GM12878 (cell line): Measurements from ENCODE around the gene IL10. TPM values are rescaled to one million over a fixed set of nuclear protein-coding genes. Genes with fewer than 3 reads are reported as not detected.

Experiments
- ATAC-seq: fragments of 200-7000 bp; cut with Tn5 transposase; 3 replicates; pipeline ENCODE4 v1.9.1; 2020; ENCODE audit warnings: mild to moderate bottlenecking, moderate library complexity
- BruUV-seq: library from RNA; stranded (reverse); fragments of 400-500 nt; replicated peaks from 2 replicates; lab custom pipeline; 2021; lab: Mats Ljungman, UMichigan
- CTCF ChIA-PET: fragments of 300-600 bp; sonication (Branson Sonifier 250); formaldehyde crosslinking; extraction: SDS; loops from one replicate; lab custom pipeline; 2021; ENCODE audit warnings: inconsistent platforms; lab: Yijun Ruan, JAX
- POLR2A ChIA-PET: fragments of 350-600 bp; formaldehyde crosslinking; extraction: SDS; loops from one replicate; lab custom pipeline; 2021; ENCODE audit warnings: inconsistent platforms; lab: Charles Lee
- RAD21 ChIA-PET: fragments of 300-600 bp; sonication (Branson Sonifier 250); formaldehyde crosslinking; loops from one replicate; lab custom pipeline; 2023; ENCODE audit warnings: antibody characterized with exemption; ENCODE audit not compliant: unreplicated experiment; lab: Charles Lee
- SMC1A ChIA-PET: fragments of 300-600 bp; sonication (Branson Sonifier 250); formaldehyde crosslinking; loops from one replicate; lab custom pipeline; 2023; ENCODE audit not compliant: unreplicated experiment, uncharacterized antibody; lab: Charles Lee
- DNase-seq: peaks from one replicate; pipeline ENCODE4 v3.0.0-alpha.2; 2011; ENCODE audit warnings: low read depth, low spot score
- FAIRE-seq: peaks from 3 replicates; lab custom pipeline; 2011; peaks lifted over from hg19 to GRCh38; lab: Jason Lieb, UNC
- H2AFZ ChIP-seq: 2 replicates; pipeline ENCODE4 v1.6.0; 2011; ENCODE audit warnings: low read depth, low read length, control low read depth; ENCODE audit not compliant: control insufficient read depth
- H3K27ac ChIP-seq: 2 replicates; pipeline ENCODE4 v1.5.1; 2011; ENCODE audit warnings: control low read depth; ENCODE audit not compliant: control insufficient read depth, insufficient read depth
- H3K27me3 ChIP-seq, 2 experiments: replicated peaks in 1 of 2; 2 replicates each; pipeline versions ENCODE4 v1.6.0 to v1.6.1; 2011; ENCODE audit warnings: low read length in 1 of 2; ENCODE audit not compliant: control insufficient read depth in 2 of 2, insufficient read depth in 2 of 2
- H3K36me3 ChIP-seq, 2 experiments: 2 replicates each; pipeline ENCODE4 v1.5.1; 2011; ENCODE audit warnings: low read length in 1 of 2; ENCODE audit not compliant: control insufficient read depth in 2 of 2, insufficient read depth in 2 of 2
- H3K4me1 ChIP-seq: 2 replicates; pipeline ENCODE4 v1.6.1; 2011; ENCODE audit warnings: mild to moderate bottlenecking, low read length, moderate library complexity, mixed read lengths; ENCODE audit not compliant: control insufficient read depth, insufficient read depth
- H3K4me2 ChIP-seq: 2 replicates; pipeline ENCODE4 v1.6.0; 2011; ENCODE audit warnings: control low read depth; ENCODE audit not compliant: control insufficient read depth, insufficient read depth
- H3K4me3 ChIP-seq: fragments of 200-600 bp; sonication (generic); 2 replicates; pipeline ENCODE4 v1.5.1; 2016
- H3K79me2 ChIP-seq: 2 replicates; pipeline ENCODE4 v1.6.0; 2011; ENCODE audit warnings: low read length; ENCODE audit not compliant: control insufficient read depth, insufficient read depth
- H3K9ac ChIP-seq: 2 replicates; pipeline ENCODE4 v1.8.0; 2011; ENCODE audit warnings: low read length, control low read depth, mixed read lengths; ENCODE audit not compliant: control insufficient read depth, insufficient read depth
- H3K9me3 ChIP-seq: replicated peaks from 3 replicates; pipeline ENCODE4 v1.5.1; 2011; ENCODE audit warnings: mild to moderate bottlenecking, low read length; ENCODE audit not compliant: control insufficient read depth, insufficient read depth
- H4K20me1 ChIP-seq: 2 replicates; pipeline ENCODE4 v1.6.0; 2011; ENCODE audit not compliant: control insufficient read depth, insufficient read depth
- HCFC1 ChIP-seq: fragments of 150-350 bp; IDR thresholded peaks from 2 replicates; pipeline ENCODE4 v1.6.1; 2014; ENCODE audit warnings: low read length
- NRF1 ChIP-seq: conservative IDR thresholded peaks from 2 replicates; pipeline ENCODE4 v1.6.1; 2011; ENCODE audit warnings: mild to moderate bottlenecking, low read depth, low read length, improper control_type of control experiment
- RAD21 ChIP-seq: IDR thresholded peaks from 2 replicates; pipeline ENCODE4 v1.6.1; 2011; ENCODE audit warnings: mild to moderate bottlenecking, low read depth, low read length, moderate library complexity; ENCODE audit not compliant: insufficient read depth
- RUNX3 ChIP-seq: IDR thresholded peaks from 2 replicates; pipeline ENCODE4 v1.6.1; 2012; ENCODE audit warnings: low read length, inconsistent platforms
- SIX5 ChIP-seq: IDR thresholded peaks from 2 replicates; pipeline ENCODE4 v1.6.1; 2011; ENCODE audit warnings: mild to moderate bottlenecking, low read depth, low read length, moderate library complexity; ENCODE audit not compliant: severe bottlenecking
- WGBS: methylation state at CpG from one replicate; pipeline ENCODE4 v1.1.6; 2016; ENCODE audit warnings: low lambda C conversion rate; ENCODE audit not compliant: insufficient replicate concordance, insufficient coverage; ENCODE audit errors: missing lambda C conversion rate; 5-methylcytosine and 5-hydroxymethylcytosine counted together
- in situ Hi-C: fragments of 300-500 bp; cut with MboI; formaldehyde crosslinking; loops from 9 replicates; pipeline ENCODE4 v1.14.3; 2018; ENCODE audit warnings: mixed read lengths
- intact Hi-C: fragments of 100-400 bp; cut with micrococcal nuclease; formaldehyde crosslinking; loops from one replicate; pipeline ENCODE4 v1.14.2; 2022; ENCODE audit not compliant: unreplicated experiment
- polyA plus RNA-seq, 11 experiments: library from polyadenylated mRNA; depleted of rRNA in 4 of 11; unstranded in 6 of 11; stranded (reverse) in 5 of 11; fragments of >200 nt; fragmentation: Nextera tagmentation in 4 of 11; fragmentation: Illumina TruSeq in 1 of 11; extraction: Ambion mirVana in 4 of 11; extraction: Trizol in 1 of 11; gene quantifications; 1 replicate in 1 of 11; 2 replicates in 10 of 11; pipeline versions ENCODE4 v1.2.1 to v1.2.3, GENCODE V29; 2011 to 2016; ENCODE audit warnings: inconsistent platforms in 2 of 11, missing spikeins in 2 of 11, low read depth in 1 of 11
- total RNA-seq, 4 experiments: library from RNA; depleted of rRNA in 3 of 4; stranded (reverse); fragments of >200 nt in 3 of 4; fragmentation: Illumina TruSeq in 1 of 4; extraction: Trizol in 1 of 4; gene quantifications; 2 replicates each; pipeline versions ENCODE4 v1.2.1 to v1.2.3, GENCODE V29; 2013 to 2021
- TF ChIP-seq, protein P1 (sequence below): fragments of 450-650 bp; IDR thresholded peaks from 2 replicates; pipeline ENCODE4 v1.6.1; 2018; ENCODE audit warnings: borderline replicate concordance, mild to moderate bottlenecking; ENCODE audit not compliant: partially characterized antibody
- TF ChIP-seq, protein P2 (sequence below): IDR thresholded peaks from 2 replicates; pipeline ENCODE4 v1.6.1; 2012; ENCODE audit warnings: improper control_type of control experiment, low read depth, low read length; ENCODE audit not compliant: insufficient replicate concordance

The IL10 gene
- total and polyA plus RNA-seq, 10 of the 15 experiments (the other 5 are each of a cell fraction or from before 2014, with no cell fraction given): 0.34 to 5.0 (median 1.1) TPM

DNA sequence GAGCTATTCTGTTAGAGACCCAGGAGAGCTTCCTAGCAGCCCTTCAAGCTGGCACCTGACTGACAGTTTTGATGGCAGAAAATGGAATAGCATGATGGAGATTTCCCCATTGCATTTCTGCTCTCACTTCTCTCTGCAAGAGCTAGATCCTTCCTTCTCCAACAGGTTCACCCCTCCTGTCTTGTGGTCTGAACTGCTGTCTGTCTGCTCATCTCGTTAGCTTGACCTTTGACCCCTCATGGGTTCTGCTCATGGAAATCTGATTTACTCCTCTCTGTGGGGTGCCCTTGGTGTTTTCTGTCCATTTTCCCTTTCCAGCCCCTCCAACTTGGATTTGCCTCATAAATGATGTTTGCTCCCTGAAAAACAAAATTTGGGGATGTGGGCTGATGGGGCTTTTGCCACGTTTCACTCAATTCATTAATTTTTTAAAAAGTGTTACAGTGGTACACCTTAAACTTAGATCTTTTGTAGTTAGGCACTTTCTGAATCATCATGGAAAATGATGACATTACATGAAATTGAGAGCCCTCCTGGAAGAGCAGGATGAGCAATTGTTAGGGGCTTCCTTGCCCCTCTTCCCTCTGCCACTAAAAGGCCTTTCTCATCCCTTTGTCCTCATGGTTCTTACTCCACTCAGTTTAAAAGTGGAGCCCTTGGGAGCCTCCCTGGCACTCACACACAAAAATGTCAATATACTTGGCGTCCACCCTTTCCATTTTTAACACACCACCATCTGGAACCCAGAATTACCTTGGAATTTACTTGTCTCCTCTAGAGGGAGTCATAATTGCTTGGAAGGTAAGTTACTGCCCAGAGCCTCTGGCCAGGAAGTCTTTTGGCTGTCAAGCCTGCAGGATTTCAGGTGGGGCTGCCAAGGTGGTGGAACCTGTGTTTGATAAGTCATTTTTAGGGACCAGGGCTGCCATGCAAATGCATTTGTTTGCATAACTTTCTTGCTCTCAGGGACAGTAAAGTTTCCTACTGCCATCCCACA lies 33.6 kb downstream of the IL10 start (continued):
- TF ChIP-seq, protein P1, sequence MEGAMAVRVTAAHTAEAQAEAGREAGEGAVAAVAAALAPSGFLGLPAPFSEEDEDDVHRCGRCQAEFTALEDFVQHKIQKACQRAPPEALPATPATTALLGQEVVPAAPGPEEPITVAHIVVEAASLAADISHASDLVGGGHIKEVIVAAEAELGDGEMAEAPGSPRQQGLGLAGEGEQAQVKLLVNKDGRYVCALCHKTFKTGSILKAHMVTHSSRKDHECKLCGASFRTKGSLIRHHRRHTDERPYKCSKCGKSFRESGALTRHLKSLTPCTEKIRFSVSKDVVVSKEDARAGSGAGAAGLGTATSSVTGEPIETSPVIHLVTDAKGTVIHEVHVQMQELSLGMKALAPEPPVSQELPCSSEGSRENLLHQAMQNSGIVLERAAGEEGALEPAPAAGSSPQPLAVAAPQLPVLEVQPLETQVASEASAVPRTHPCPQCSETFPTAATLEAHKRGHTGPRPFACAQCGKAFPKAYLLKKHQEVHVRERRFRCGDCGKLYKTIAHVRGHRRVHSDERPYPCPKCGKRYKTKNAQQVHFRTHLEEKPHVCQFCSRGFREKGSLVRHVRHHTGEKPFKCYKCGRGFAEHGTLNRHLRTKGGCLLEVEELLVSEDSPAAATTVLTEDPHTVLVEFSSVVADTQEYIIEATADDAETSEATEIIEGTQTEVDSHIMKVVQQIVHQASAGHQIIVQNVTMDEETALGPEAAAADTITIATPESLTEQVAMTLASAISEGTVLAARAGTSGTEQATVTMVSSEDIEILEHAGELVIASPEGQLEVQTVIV: no peak
- TF ChIP-seq RAD21: peak; percentile 36
- TF ChIP-seq HCFC1: no peak
- TF ChIP-seq SIX5: no peak

DNA sequence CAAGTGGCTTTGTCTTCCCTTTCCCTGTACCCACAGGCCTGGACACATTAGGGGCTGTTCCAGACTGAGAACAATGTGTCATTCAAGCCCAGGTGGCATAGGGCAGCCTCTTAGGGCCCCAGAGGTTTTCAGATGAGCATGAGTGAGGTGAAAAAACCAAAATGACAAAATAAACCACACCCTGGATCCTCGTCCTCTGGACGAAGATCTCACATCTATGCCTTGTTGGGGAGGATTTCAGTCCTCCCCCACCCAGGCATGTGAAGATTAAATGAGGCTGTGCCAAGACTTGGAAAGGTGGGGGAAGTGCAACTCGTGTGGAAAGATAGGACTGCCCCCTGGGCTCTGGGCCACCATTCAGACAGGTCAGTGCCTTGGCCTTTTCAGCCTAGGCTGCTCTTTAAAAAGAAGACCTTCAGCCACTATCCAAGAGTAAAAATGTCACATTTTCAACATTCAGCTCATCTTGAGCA lies 34.5 kb downstream of the IL10 start:
- Histone ChIP-seq H3K27ac (peak overlapping the region; percentile 40), H3K4me3 (no peak overlapping the region), H3K4me1 (peaks cover 58% of the 10 kb centered on the region), H3K36me3 (peaks cover 18% of the 10 kb centered on the region in 2 experiments; a peak in 3 of 4 replicates), H3K27me3 (no peaks in the 10 kb centered on the region), H3K9ac (0 out of 2 replicates have a peak overlapping the region, but pooled peaks have one; percentile 5), H3K4me2 (peak overlapping the region; percentile 2; the same call in 1 of the 2 replicates), H3K9me3 (no peaks in the 10 kb centered on the region), H4K20me1 (peaks cover 3% of the 10 kb centered on the region), H3K79me2 (no peaks in the 10 kb centered on the region), H2AFZ (no peak overlapping the region)
- peak; percentile 4; the same call in 2 of the 3 replicates for ATAC-seq
- no TSS peak for BruUV-seq
- no peak for FAIRE-seq
- in situ Hi-C loops (loop anchor here (5.0 kb wide), 2 partner anchors 35 to 65 kb away; partner anchors contain the start of genes IL10 and IL19), intact Hi-C loops (loop anchor here (5.0 kb wide), 1 partner anchor 675 kb away; no protein-coding TSS in a partner anchor)
- POLR2A ChIA-PET: interaction anchor here (0.8 to 1.2 kb wide), 4 partner anchors 33 to 67 kb away, joined by 3 to 15 read pairs (median 4); partner anchors contain the start of gene IL19
- 4% methylated on average over 3 of the region's 3 CpGs for WGBS
- CTCF ChIA-PET: interaction anchor here (0.6 to 20.3 kb wide), 15 partner anchors 13 to 243 kb away, joined by 3 to 805 read pairs (median 5); partner anchors contain the start of genes IL10 and IL19
- RAD21 ChIA-PET: interaction anchor here (0.9 to 9.3 kb wide), 11 partner anchors 13 to 245 kb away, joined by 3 to 297 read pairs (median 6); partner anchors contain the start of genes IL10 and IL19
- DNase-seq: no peak
- SMC1A ChIA-PET: interaction anchor here (0.6 to 6.4 kb wide), 14 partner anchors 9 to 194 kb away, joined by 3 to 417 read pairs (median 4); partner anchors contain the start of genes IL10 and IL19
- no peak for TF ChIP-seq NRF1
- peak; percentile 42 for TF ChIP-seq RUNX3
- TF ChIP-seq, protein P2, sequence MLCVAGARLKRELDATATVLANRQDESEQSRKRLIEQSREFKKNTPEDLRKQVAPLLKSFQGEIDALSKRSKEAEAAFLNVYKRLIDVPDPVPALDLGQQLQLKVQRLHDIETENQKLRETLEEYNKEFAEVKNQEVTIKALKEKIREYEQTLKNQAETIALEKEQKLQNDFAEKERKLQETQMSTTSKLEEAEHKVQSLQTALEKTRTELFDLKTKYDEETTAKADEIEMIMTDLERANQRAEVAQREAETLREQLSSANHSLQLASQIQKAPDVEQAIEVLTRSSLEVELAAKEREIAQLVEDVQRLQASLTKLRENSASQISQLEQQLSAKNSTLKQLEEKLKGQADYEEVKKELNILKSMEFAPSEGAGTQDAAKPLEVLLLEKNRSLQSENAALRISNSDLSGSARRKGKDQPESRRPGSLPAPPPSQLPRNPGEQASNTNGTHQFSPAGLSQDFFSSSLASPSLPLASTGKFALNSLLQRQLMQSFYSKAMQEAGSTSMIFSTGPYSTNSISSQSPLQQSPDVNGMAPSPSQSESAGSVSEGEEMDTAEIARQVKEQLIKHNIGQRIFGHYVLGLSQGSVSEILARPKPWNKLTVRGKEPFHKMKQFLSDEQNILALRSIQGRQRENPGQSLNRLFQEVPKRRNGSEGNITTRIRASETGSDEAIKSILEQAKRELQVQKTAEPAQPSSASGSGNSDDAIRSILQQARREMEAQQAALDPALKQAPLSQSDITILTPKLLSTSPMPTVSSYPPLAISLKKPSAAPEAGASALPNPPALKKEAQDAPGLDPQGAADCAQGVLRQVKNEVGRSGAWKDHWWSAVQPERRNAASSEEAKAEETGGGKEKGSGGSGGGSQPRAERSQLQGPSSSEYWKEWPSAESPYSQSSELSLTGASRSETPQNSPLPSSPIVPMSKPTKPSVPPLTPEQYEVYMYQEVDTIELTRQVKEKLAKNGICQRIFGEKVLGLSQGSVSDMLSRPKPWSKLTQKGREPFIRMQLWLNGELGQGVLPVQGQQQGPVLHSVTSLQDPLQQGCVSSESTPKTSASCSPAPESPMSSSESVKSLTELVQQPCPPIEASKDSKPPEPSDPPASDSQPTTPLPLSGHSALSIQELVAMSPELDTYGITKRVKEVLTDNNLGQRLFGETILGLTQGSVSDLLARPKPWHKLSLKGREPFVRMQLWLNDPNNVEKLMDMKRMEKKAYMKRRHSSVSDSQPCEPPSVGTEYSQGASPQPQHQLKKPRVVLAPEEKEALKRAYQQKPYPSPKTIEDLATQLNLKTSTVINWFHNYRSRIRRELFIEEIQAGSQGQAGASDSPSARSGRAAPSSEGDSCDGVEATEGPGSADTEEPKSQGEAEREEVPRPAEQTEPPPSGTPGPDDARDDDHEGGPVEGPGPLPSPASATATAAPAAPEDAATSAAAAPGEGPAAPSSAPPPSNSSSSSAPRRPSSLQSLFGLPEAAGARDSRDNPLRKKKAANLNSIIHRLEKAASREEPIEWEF: no peak
